BJ (cell line): Measurements from ENCODE around the gene LRRC23. TPM values are rescaled to one million over a fixed set of nuclear protein-coding genes. Genes with fewer than 3 reads are reported as not detected.
A peak's percentile ranks its signal among the peaks of the same experiment; 100 is the strongest.

Source experiments
- CTCF ChIA-PET: fragments of 350-600 bp; formaldehyde crosslinking; extraction: SDS; loops from one replicate; lab custom pipeline; 2021; ENCODE audit warnings: antibody characterized with exemption, inconsistent platforms; lab: Yijun Ruan, JAX
- POLR2A ChIA-PET: fragments of 300-600 bp; sonication (Branson Sonifier 250); formaldehyde crosslinking; extraction: SDS; loops from one replicate; lab custom pipeline; 2021; ENCODE audit warnings: antibody characterized with exemption; lab: Charles Lee
- DNase-seq: peaks from one replicate; pipeline ENCODE4 v3.0.0-alpha.2; 2011; ENCODE audit warnings: low read depth
- H3K27me3 ChIP-seq: 2 replicates; pipeline ENCODE4 v1.6.0; 2011; ENCODE audit warnings: low read length; ENCODE audit not compliant: control insufficient read depth, insufficient read depth
- H3K36me3 ChIP-seq: 2 replicates; pipeline ENCODE4 v1.5.1; 2011; ENCODE audit warnings: low read length; ENCODE audit not compliant: control insufficient read depth, insufficient read depth
- H3K4me3 ChIP-seq: 2 replicates; pipeline ENCODE4 v1.5.1; 2011; ENCODE audit warnings: low read depth, mild to moderate bottlenecking, control low read depth, low read length
- polyA plus RNA-seq: library from polyadenylated mRNA; depleted of rRNA; stranded (reverse); fragments of >200 nt; gene quantifications from 2 replicates; pipeline ENCODE4 v1.2.3, GENCODE V29; 2011
- TF ChIP-seq, protein P1 (sequence below): IDR thresholded peaks from 2 replicates; pipeline ENCODE4 v1.5.1; 2011; ENCODE audit warnings: low read depth, mild to moderate bottlenecking, control low read depth, inconsistent platforms, low read length, moderate library complexity; ENCODE audit not compliant: insufficient read depth

The LRRC23 gene
- polyA plus RNA-seq, 1 experiment, result 12.7 TPM

DNA sequence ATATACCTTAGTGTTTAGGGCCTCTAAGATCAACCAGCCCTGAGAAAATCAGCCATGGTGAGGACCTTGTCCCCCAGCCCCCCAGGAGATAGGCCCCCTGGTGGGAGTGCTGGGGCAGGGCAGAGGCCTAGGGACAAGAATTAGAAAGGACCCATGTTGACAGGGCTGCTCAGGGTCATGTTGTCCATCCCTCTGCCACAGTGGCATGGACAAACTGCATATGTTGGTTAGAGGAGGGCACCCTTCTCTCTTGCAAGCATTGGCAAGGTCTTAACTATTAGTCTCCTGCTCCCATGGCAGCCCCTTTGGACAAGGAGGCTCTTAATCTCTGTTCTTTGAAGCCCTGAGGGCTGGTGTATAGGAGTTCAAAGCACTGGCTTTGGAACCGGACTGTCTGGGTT lies 45.8 kb downstream of the LRRC23 start:
- ChIA-PET POLR2A (no interaction called here), CTCF (interaction anchor here (0.8 to 2.0 kb wide), 3 partner anchors 11 to 164 kb away, joined by 4 to 5 read pairs (median 4); no protein-coding TSS in a partner anchor)
- TF ChIP-seq, protein P1, sequence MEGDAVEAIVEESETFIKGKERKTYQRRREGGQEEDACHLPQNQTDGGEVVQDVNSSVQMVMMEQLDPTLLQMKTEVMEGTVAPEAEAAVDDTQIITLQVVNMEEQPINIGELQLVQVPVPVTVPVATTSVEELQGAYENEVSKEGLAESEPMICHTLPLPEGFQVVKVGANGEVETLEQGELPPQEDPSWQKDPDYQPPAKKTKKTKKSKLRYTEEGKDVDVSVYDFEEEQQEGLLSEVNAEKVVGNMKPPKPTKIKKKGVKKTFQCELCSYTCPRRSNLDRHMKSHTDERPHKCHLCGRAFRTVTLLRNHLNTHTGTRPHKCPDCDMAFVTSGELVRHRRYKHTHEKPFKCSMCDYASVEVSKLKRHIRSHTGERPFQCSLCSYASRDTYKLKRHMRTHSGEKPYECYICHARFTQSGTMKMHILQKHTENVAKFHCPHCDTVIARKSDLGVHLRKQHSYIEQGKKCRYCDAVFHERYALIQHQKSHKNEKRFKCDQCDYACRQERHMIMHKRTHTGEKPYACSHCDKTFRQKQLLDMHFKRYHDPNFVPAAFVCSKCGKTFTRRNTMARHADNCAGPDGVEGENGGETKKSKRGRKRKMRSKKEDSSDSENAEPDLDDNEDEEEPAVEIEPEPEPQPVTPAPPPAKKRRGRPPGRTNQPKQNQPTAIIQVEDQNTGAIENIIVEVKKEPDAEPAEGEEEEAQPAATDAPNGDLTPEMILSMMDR, result 0 out of 2 replicates have a peak, but pooled peaks have one; percentile 26
- Histone ChIP-seq H3K36me3 (peaks cover 4% of the 10 kb centered on the region), H3K4me3 (no peak overlapping the region), H3K27me3 (no peaks in the 10 kb centered on the region)
- no peak for DNase-seq

- TF ChIP-seq, protein P1, result no peak
- DNase-seq, result no peak
- ChIA-PET POLR2A (no interaction called here), CTCF (interaction anchor here (0.6 to 2.0 kb wide), 3 partner anchors 11 to 15 kb away, joined by 4 to 5 read pairs (median 4); no protein-coding TSS in a partner anchor)
- no peak within 1 kb of the TSS for H3K4me3 ChIP-seq
- peaks cover 2% of the 10 kb centered on the region for H3K36me3 ChIP-seq
- no peaks in the 10 kb centered on the region for H3K27me3 ChIP-seq
Measured at GRCh38 chr12:6950811-6951540, 46.4 kb downstream of the LRRC23 start, which contains the start of gene PTPN6. PTPN6 (plus strand) TSS chr12:6951356; CDS start chr12:6951513, 157 bp downstream.

DNA sequence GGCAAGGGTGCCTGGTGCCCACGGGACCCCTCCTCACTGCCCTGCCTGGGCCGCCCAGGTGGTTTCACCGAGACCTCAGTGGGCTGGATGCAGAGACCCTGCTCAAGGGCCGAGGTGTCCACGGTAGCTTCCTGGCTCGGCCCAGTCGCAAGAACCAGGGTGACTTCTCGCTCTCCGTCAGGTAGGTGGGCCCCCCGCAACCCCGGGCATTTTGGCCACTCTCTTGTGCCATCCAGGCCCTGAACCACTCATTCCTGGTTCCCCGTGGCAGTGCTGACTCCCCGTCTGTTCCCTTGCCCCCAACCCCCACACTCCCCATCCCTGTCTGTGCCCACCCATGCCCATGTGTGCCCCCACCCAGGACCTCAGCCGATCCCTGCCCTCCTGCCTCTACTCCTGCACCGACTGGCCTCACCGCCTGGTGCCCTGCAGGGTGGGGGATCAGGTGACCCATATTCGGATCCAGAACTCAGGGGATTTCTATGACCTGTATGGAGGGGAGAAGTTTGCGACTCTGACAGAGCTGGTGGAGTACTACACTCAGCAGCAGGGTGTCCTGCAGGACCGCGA lies 47.0 kb downstream of the LRRC23 start:
- CTCF ChIA-PET, result interaction anchor here (0.6 to 1.6 kb wide), 2 partner anchors 10 kb away, joined by 4 to 7 read pairs; no protein-coding TSS in a partner anchor
- H3K36me3 ChIP-seq, result peaks cover under 1% of the 10 kb centered on the region
- POLR2A ChIA-PET, result no interaction called here
- no peak overlapping the region for H3K4me3 ChIP-seq
- no peak for DNase-seq
- no peaks in the 10 kb centered on the region for H3K27me3 ChIP-seq
- TF ChIP-seq, protein P1, result no peak

- ChIA-PET CTCF (interaction anchor here (1.0 to 1.6 kb wide), 3 partner anchors 9 to 80 kb away, joined by 3 to 7 read pairs (median 3); partner anchors contain the start of genes C12orf57 and RNU7-1), POLR2A (no interaction called here)
- TF ChIP-seq, protein P1, result no peak
- Histone ChIP-seq H3K36me3 (no peaks in the 10 kb centered on the region), H3K27me3 (no peaks in the 10 kb centered on the region), H3K4me3 (no peak overlapping the region)
- DNase-seq, result no peak
Measured at GRCh38 chr12:6952121-6952862, 47.7 kb downstream of the LRRC23 start.
